Measurements from ENCODE around the gene PERM1. TPM values are rescaled to one million over a fixed set of nuclear protein-coding genes. Genes with fewer than 3 reads are reported as not detected.

Gene PERM1
- total and polyA plus RNA-seq, 8 donors: 0.27 to 0.45 (median 0.36) TPM; not detected in 4

DNA sequence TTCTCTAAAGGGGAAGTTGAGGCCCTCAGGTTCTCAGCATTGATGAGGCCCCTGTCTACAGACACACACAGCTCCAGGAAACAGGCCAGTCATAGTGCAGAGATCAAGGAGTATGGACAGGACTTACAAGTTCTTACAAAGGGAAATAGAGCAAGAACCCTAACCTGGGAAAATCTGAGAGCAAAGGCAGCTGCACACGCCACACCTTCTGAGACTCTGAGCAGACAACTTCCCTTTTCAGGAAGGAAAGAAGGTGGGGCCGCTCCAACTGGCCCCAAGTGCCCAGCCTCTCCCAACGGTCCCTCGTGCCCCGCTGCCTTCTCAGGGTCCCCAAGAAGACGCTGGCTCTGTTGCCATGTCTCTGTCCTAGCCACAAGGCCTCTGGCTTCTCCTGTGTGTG is 26.4 kb downstream of the PERM1 start:
- ATAC-seq (no peak), DNase-seq (no peak)
- intact Hi-C loops (cut with DNase I): no loop called here
- TF ChIP-seq CTCF (IDR thresholded peaks at IDR 0.05): no peak
- H3K27ac ChIP-seq: no peak overlapping the region
- peaks cover 0 to 5% of the 10 kb centered on the region in 2 donors for H3K27me3 ChIP-seq
- H3K4me1 ChIP-seq: peaks cover 7 to 33% of the 10 kb centered on the region in 2 donors
- H3K9me3 ChIP-seq: no peaks in the 10 kb centered on the region
- H3K36me3 ChIP-seq: peaks cover 0 to 67% of the 10 kb centered on the region in 2 donors
- no peak overlapping the region for H3K4me3 ChIP-seq

GRCh38 chr1:954927-955326 is 27.0 kb downstream of the PERM1 start:
- no peaks in the 10 kb centered on the region for H3K9me3 ChIP-seq
- no peak overlapping the region for H3K27ac ChIP-seq
- intact Hi-C loops (cut with DNase I): no loop called here
- peaks cover 0 to 5% of the 10 kb centered on the region in 2 donors for H3K27me3 ChIP-seq
- TF ChIP-seq CTCF (IDR thresholded peaks at IDR 0.05): no peak
- peaks cover 7 to 29% of the 10 kb centered on the region in 2 donors for H3K4me1 ChIP-seq
- peaks cover 0 to 73% of the 10 kb centered on the region in 2 donors for H3K36me3 ChIP-seq
- no peak overlapping the region for H3K4me3 ChIP-seq
- ATAC-seq (no peak), DNase-seq (no peak)

- peaks cover 0 to 85% of the 10 kb centered on the region in 2 donors for H3K36me3 ChIP-seq
- TF ChIP-seq CTCF (IDR thresholded peaks at IDR 0.05): no peak
- no peak overlapping the region for H3K4me3 ChIP-seq
- DNase-seq (no peak), ATAC-seq (no peak)
- H3K27ac ChIP-seq: no peak overlapping the region
- H3K9me3 ChIP-seq: no peaks in the 10 kb centered on the region
- peaks cover 7 to 22% of the 10 kb centered on the region in 2 donors for H3K4me1 ChIP-seq
- no peaks in the 10 kb centered on the region for H3K27me3 ChIP-seq
- intact Hi-C loops (cut with DNase I): no loop called here
Measured at GRCh38 chr1:953524-954320, 28.2 kb downstream of the PERM1 start.

DNA sequence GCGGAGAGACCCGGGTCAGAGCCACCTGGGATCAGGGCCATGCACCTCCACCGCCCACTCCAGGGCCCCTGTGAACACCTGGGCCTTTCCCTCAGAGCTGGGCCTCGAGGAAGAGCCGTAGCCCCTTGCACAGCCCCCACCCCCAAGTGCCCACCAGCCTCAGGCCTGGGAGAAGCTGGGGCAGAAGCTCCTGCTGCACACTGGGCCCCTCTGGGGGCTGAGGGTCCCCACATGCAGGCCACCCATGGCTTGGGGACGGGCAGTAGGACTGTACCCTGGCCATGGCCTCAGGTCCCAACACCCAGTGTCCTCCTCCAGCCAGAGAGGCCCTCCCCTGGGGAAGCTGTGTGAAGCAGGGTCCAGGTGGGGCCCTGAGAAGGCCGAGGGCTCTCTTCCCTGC is 29.3 kb downstream of the PERM1 start:
- Histone ChIP-seq H3K9me3 (no peaks in the 10 kb centered on the region), H3K4me1 (peaks cover 2 to 11% of the 10 kb centered on the region in 2 donors), H3K4me3 (no peak overlapping the region), H3K27me3 (no peaks in the 10 kb centered on the region), H3K27ac (no peak overlapping the region), H3K36me3 (peaks cover 0 to 96% of the 10 kb centered on the region in 2 donors)
- no peak for TF ChIP-seq CTCF (IDR thresholded peaks at IDR 0.05)
- ATAC-seq: no peak
- no peak for DNase-seq
- intact Hi-C loops (cut with DNase I): no loop called here

- no peak for TF ChIP-seq CTCF (IDR thresholded peaks at IDR 0.05)
- H3K4me3 ChIP-seq: no peak overlapping the region
- peaks cover 0 to 7% of the 10 kb centered on the region in 2 donors for H3K4me1 ChIP-seq
- H3K36me3 ChIP-seq: peaks cover 0 to 100% of the 10 kb centered on the region in 2 donors
- H3K27ac ChIP-seq: no peak overlapping the region
- H3K27me3 ChIP-seq: no peaks in the 10 kb centered on the region
- intact Hi-C loops (cut with DNase I): no loop called here
- H3K9me3 ChIP-seq: no peaks in the 10 kb centered on the region
- ATAC-seq: no peak
- no peak for DNase-seq
Measured at GRCh38 chr1:952201-952600, 29.7 kb downstream of the PERM1 start.

Data from left lung (tissue), 10 donors.